RCC 7860 (cell line): ENCODE results near the gene ELAVL2.

Experiments
- DNase-seq: peaks from one replicate; pipeline ENCODE4 v3.0.0-alpha.2; 2015; ENCODE audit warnings: low spot score
- FAIRE-seq: peaks from 2 replicates; lab custom pipeline; 2012; peaks lifted over from hg19 to GRCh38; lab: Jason Lieb, UNC

ELAVL2 gene

DNA sequence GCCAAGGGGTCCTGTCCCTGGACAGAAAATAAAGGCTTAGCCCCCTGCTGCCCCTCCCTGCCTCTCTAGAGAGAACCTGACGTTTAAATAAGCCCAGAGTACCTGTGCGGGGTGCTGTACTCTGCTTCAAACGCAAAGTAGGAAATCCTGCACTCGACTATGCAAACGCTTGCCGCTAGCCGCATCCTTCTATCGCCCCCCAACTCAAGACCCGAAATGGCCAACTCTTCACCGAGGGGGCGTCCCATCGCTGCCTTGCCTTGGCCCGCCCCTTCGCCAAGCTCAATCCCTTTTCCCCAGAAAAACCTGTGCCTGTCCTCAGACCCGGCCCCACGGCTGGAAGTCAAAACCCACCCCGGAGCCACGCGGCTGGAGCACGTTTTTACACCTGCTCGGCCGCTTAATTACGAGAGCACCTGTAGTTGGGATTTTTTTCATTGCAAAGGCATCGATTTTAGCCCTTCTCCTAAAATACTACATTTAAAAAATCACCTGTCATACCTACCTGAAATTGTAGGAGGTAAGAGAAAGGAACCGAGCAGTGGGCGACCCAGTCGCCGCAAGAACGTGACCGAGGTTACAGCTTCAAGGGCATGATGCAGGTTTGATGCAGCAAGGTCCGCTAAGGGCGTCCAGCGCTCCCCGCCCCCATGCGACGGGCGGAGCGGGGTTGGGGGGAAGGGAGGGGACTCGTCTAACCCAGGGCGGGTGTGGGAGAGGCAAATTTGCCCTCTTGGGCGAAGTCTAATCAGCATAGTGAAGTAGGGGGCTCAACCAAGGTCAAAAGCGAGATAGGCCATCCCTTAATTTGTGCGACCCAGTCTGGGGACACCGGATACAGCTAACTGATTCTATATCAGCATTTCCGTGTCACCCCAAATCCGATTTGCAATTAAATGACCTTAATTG is 3.5 kb downstream of the ELAVL2 start:
- FAIRE-seq = no peak

DNA sequence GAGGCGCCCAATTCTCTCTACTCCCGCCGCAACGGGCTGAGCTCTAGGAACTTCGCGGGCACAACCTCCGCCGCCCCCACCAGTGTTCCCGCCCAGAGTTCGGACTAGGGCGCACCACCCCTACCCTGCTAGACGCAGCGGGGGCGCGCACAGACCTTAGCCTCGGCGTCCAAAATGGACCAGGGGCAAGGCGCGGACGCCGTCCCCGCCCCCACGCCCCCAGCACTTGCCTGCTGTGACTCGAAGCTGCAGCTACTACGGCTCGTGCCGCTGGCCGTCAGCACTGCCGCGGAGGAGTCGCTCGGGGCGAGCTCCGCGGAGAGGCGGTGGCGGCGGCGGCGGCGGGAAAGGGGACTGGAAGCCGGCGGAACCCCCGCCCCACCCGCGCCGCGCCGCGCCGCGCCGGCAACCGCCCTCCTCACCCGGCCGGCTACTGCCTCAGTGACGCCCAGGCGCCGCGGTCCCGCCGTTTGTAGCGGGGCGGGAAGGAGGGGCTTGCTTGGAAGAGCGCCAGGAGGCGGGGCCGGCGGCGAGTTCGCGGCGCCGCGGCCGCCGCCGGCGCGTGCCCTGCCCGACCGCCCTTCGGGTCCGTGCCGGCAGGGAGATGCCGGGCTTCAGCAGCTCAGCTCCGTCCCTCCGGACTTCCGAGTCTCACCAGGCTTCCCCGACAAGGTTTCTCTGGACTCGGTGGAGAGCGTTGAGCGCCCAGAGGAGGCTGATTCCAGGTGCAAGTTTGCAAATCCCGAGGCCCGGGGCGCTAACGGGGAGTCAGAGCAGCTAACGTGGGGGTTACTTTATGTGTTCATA is 4.5 kb downstream of the ELAVL2 start:
- FAIRE-seq = no peak
- no peak for DNase-seq

More for the DNA sequence above, 3.5 kb downstream of the ELAVL2 start:
- no peak for DNase-seq

DNA sequence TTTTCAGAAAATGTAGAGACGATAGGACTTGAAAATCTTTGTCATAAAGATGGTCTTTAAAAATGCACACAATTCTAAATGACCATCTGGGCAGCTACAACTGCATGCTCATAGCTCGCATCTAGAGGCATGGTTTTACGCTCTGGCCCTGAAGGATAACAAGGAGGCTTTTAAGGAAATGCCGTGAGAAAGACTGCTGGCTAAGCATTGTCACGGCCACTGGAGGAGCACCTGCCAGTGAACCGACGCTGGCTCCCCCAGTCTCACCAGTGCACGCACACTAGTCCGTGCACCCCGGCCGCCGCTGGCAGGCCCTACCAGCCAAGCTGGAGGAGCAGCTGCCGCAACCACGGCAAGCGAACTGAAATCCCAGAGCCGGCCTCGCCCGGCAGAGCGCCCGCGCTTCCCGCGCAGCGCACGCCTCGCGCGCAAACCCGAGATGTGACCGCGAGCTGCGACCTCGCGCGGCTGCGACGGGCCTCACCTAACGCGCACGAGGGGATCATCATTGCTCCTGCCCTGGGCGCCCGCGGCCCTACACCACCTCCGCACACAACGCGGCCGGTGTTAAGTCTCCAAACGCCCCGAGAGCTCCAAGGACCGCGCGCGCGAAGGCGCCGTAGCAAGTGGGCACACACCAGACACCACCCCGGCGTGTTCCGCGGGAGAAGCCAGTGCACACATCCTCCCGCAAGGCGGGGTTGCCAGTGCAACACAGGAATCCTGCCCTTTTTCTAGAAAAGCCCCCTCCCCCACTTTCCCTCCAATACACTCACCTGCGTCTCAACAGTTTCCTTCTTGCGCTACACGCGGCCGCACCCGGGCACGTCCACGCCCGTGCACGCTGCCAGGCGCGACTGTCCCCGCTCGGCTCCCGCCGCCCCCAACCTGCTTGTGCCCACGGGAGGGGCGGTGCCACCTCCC is 5.3 kb downstream of the ELAVL2 start:
- no peak for DNase-seq
- no peak for FAIRE-seq

DNA sequence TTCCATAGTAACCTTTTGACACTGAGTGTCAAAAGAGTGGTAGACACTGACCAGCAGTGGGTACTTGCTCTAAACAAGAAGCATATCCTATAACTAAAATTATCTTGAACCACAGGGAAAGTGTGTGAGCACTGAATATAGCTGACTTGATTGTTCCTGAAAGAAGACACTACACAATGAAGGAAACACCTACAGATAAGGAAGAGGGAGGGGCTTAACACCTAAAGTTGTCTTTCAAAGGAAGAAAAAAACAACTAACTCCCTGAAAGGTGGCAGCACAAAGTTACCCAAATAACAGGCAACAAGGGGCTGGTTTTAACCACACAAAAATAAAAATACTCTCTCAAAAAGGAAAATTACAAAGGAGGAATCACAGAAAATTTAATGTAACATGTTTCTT is 6.6 kb downstream of the ELAVL2 start:
- DNase-seq (no peak), FAIRE-seq (no peak)

DNA sequence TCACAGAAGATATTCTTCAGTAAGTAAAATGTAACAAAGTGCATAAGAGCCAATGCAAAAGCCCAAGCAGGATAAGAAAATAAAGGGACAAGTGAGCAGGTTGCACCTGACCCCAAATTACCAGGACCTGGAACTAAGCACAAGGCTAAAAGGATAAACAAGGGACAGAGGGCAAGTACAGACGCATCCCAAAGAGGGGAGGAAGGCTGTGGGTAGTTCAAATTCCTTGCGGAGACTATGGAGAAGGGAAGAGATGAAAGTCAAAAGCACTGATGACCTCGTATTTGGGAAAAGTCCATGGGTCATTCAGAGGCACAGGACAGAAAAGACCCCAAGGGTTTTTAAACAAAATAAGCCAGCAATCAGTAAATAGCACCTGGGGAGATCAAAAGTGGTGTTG is 11.8 kb downstream of the ELAVL2 start:
- FAIRE-seq (no peak), DNase-seq (no peak)

DNA sequence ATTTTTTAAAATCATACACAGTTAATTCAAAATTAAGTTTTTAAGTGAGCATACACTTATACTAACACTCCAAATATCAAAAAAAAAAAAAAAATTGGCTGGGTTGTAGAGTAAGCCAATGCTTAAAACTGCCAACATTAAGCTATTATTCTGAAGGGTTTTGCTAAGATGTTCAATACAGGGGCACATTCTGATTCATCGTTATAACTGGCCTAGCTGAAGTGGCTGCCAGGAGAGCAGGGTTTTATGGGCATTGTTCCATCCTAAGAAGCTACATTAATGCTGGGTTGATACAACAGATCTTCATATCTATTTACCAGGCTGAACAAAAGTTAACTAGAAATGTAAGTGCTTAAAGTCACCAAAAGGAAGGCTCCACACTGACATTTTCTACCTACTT is 13.4 kb downstream of the ELAVL2 start:
- FAIRE-seq (no peak), DNase-seq (no peak)

DNA sequence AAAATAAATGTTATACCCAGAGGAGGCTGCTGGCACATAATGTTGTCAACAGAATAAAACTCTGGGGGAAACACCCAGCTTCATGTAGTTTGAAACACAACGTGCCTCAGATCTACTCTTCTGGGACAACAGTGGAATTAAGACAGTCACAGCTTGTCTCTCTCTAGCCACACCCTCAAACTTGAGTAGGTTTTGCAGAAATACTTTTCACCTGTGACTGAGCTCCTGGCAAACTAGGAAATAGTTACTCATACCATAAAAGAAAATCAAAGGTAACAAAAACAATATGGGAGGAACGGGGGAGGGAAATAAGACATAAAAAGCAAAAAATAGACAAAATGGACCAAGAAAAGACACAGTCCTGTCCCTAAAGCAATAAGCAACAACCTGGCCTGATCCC is 14.4 kb downstream of the ELAVL2 start:
- FAIRE-seq (no peak), DNase-seq (no peak)

DNA sequence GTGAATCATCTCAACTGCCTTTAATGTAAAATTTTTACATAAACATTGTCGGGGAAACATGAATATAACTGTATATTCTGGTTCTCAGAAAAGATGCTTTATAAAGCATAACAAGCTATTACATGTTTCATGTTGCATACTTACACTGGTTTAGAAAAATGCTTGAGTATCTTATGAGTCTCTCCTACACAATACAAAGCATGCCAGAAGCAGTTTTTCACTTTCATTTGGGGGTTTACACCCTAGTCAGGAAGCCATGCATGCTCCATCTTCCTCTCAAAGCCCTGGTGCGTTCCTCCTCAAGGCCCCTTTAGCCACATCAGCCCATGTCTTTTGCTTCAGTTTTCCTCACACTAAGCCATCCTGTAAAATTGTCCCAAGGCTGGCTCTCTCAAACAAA is 22.8 kb downstream of the ELAVL2 start:
- FAIRE-seq (no peak), DNase-seq (no peak)

DNA sequence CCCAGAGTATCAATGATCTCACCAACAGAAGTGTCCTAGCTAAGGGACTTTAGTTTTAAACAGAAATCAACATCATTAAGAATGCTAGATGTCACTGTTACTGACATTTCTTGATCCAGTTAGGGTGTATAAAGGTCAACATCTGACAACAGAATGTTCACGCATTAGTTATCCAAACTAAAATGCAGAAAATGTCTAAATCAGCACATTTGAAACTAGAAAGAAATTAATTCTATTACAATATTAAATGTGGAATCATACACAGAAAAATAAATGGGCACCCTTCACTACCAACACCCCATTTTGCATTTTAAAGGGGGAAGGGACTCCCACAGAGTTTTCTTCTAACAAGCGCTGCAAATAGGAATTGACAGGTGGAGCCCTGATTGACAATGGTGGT is 24.5 kb downstream of the ELAVL2 start:
- DNase-seq (no peak), FAIRE-seq (no peak)

DNA sequence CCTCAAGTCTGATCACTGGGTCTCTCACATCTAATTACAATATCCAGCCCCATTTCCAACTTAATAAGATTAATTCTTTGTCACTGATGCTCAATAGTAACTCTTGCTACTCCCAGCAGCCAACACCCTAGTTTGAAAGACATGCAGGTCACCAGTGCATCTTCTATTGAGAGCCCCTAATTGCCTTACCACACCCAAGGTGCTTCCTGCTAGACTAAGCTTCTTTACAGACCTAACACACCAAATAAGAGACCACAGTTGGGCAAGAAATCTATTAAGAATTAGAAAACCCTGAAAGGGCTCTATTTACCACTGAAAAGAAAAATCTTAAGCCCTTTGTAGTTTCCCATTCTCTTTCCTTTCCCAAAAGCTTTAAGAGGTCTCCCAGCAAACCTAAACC is 26.5 kb downstream of the ELAVL2 start:
- FAIRE-seq = no peak

DNA sequence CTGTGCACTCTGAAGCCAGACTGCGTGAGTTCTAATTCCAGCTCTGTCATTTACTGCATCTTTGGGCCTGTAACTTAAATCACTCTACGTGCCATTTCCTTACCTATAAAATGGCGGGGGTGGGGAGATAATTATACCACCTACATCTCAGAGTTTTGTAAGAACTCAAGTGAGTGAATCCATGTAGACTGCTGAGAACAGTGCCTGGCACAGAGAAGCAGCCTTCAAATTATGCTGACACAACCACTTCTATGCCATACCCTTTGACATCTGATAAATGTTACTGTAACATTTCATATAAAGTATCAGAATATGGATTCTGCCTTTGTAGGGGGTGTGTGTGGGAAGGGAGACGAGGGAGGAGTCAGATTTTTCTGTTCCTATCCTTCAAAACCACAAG is 27.7 kb downstream of the ELAVL2 start:
- FAIRE-seq (no peak), DNase-seq (no peak)

More for the DNA sequence above, 26.5 kb downstream of the ELAVL2 start:
- no peak for DNase-seq

DNA sequence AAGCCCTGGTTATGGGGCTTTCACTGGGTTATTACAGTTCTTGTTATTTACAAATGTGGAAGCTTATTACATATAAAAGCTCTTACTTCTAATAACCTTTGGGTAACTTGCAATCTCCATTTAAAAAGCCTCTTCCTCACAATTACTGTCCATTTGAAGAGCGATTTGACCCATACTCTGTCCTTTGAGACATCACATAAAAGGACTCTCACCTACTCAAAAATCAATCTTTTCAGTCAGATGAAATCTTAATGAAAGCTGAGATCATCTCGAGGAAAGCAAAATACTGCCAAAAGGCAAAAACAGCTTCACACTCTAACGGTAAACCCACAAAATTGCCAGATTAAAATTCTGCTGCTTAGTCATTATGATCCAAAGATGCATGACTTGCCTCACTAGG is 29.8 kb downstream of the ELAVL2 start:
- FAIRE-seq (no peak), DNase-seq (no peak)

DNA sequence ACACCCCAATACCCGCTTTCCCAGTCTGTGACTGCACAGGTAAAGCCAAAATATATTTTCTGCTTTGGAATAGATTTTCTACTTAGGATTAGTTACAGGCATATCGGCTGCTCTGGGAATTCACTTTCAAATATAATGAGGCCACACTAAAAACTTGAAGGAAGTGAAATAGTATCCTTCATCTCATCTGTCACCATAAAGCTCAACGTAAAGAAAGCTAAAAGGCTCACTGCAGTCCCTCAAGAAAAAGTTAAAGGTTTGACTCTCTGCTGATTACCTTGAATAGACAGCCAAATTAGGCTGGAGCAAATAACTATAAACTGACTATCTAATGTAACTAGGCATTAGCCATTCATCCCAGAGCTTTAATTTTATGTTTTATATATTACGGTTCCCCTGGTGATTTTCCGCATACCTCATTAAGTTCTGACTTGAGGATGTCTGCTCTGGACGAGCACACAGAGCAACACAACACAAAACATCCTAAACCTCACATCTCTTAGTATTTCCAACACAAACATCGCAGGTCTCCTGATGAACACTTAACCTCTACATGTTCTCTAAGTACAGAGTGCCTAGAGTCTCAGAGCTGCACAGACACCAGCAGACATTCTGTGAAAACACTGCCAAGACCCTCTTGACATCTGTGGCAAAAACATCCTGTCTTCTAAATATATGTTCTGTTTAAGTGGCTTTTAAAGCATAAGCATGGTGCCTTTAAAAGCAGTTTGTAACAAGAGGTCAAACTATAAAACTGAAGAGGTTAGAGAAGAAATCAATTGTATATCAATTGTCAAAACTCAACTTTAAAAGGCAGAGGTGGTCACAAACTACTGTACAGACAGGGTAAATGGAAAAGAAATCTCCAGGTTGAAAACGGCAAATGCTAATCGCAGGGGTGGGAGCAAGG is 35.4 kb downstream of the ELAVL2 start:
- DNase-seq (no peak), FAIRE-seq (no peak)

DNA sequence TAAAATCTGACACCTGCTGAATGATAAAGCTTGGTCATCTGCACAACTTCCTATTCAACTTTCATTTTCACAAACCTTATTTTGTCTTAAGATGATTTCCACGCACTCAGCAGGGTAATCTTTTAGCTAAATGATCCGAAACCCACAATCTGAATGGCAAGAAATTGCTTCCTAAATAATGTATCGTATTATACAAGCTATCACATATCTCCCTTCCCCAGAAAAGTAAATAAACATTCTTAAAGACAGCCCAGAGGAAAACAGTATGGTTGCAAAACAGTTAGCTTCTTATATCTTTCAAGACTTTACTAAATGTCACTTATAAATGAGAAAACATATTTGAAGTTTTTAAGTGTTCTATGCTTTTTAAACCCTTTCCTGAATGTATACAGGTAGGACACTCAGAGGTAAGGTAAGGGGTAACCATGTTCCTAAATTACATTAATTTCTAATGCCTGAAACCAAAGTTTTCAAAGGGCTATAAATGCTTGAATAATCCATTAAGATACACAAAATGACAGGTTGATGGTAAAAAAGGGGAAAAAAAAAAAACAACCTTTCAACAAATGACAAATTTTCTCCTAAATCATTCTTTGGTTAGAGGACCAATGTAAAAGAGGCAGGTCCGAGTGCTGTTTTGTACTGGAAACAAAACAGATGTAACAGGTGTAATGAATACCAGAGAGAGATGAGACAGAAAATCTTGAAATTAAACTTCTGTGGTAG is 36.3 kb downstream of the ELAVL2 start:
- FAIRE-seq = no peak
- DNase-seq = no peak

DNA sequence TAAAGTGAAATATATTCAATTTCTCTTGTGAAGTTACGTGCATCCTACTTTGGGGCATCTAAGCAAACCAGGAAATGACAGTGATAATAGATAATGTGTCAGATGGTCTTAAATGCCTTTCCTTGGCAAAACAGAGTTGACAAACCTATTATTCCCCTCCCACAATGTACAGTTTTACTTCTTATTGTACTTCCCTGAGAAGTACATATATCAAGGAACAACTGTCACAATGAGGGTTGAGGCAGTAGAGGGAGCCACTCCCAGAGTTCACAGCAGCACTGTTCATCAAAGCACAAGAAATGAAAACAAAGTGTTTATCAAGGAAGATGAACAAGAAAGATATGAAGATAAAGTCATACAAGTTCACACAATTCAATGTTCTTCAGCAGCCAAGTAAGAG is 41.1 kb downstream of the ELAVL2 start:
- no peak for DNase-seq
- no peak for FAIRE-seq

DNA sequence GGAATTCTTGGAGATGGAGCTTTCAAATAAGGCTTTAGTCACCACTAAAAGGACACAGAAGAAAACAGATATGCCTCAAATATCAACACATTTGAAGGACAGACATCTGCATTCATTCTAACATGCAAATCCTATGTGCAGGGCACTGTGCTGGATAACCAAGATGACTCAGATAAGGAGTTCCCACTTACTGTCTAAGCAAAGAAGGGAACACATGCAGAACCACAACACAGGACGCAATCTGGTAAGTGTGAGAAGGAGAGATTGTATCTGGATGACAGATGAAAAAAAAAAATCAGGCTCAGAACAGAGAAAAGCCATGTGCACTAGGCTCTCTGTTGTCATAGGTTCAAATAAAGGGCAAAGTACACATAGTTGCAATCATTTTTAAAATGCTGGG is 42.5 kb downstream of the ELAVL2 start:
- no peak for FAIRE-seq
- DNase-seq = no peak

DNA sequence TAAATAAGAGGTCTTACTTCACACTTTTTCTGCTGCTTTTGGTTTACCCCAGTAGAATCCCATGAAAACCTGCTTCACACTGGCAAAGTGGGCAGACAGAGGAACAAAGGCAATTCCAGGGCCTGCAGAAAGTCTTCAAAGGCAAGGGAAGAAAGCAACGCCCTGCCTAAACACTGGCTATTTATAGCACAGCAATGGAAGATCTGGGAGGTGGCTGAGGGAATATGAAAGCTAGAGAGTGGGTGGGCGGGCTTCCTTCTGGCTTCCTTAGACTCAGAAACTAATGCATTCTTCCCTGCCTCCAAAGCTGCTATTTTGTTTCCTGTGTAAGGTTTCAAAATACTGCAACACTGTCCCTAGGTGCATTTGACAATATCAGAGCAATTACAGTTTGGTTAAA is 46.8 kb downstream of the ELAVL2 start:
- FAIRE-seq (no peak), DNase-seq (no peak)

DNA sequence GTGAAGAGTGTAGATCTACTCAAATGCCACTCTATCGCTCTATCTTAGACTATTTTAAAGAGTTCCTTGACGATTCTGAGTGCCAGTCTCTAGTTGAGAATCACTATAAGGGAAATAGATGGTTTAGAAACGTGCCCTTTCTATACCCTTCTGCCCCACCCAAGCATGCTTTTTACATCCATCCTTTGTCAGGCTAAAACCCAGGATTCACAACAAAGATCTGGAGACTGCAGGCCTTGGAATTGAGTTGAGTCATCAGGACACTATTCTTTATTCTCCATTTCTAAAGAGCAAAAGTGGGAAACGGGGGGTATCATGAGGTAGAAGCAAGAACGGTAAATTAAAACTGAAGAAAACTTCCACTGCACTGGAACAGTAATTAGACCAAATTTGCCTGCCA is 48.7 kb downstream of the ELAVL2 start:
- no peak for DNase-seq
- no peak for FAIRE-seq

DNA sequence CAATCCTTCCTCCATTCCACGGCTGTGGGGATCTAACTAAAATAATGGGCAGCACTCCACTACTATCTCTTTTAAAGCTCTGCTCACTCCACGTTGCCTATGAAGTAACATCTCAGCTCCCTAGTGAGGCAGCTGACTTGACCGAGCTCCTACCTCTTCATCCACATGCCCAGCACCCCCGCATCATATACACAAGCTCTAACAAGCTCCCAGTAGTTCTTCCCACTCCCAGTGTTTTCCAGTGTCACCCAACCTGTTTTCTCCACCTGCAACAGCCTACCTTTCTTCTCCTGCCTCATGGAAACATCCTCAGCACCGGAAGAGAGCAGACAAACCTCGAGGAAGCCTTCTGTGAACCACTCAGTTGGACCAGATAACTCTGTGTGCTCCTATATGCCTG is 50.5 kb downstream of the ELAVL2 start:
- no peak for FAIRE-seq
- DNase-seq = no peak
